Esophagus (tissue), 2 donors: ENCODE measurements around the gene SHE. TPM values are rescaled to one million over a fixed set of nuclear protein-coding genes. Genes with fewer than 3 reads are reported as not detected.

ENCODE experiments used
- H3K27ac ChIP-seq, 2 donors: one replicate each; pipeline ENCODE4 v1.5.1; 2013; ENCODE audit warnings: low read depth in 2 of 2, mild to moderate bottlenecking in 2 of 2, inconsistent platforms in 1 of 2, low read length in 1 of 2, moderate library complexity in 1 of 2
- H3K27me3 ChIP-seq, 2 donors: one replicate each; pipeline ENCODE4 v1.6.1; 2013; ENCODE audit warnings: low read length in 2 of 2, control low read depth in 1 of 2, mild to moderate bottlenecking in 1 of 2; ENCODE audit not compliant: insufficient read depth in 2 of 2, control insufficient read depth in 1 of 2
- H3K36me3 ChIP-seq, 2 donors: one replicate each; pipeline ENCODE4 v1.6.1; 2013; ENCODE audit warnings: low read length in 1 of 2; ENCODE audit not compliant: control insufficient read depth in 2 of 2, insufficient read depth in 2 of 2
- H3K4me1 ChIP-seq, 2 donors: one replicate each; pipeline ENCODE4 v1.6.1; 2013; ENCODE audit warnings: low read length in 1 of 2; ENCODE audit not compliant: control insufficient read depth in 2 of 2, insufficient read depth in 2 of 2
- H3K4me3 ChIP-seq, 2 donors: one replicate each; pipeline ENCODE4 v1.5.1; 2013; ENCODE audit warnings: low read length in 2 of 2, mild to moderate bottlenecking in 2 of 2, low read depth in 1 of 2, moderate library complexity in 1 of 2
- H3K9me3 ChIP-seq, 2 donors: one replicate each; pipeline ENCODE4 v1.6.1; 2013; ENCODE audit warnings: mild to moderate bottlenecking in 2 of 2, low read depth in 1 of 2, low read length in 1 of 2, moderate library complexity in 1 of 2; ENCODE audit not compliant: control insufficient read depth in 2 of 2, insufficient read depth in 1 of 2
- WGBS, 2 donors: extraction: QIAGEN DNeasy Blood & Tissue Kit; methylation state at CpG; one replicate each; pipeline ENCODE4 v1.1.7; 2013; 5-methylcytosine and 5-hydroxymethylcytosine counted together
- polyA plus RNA-seq, 2 donors: library from polyadenylated mRNA; stranded (reverse); fragments of 200-250 nt; gene quantifications; one replicate each; pipeline ENCODE4 v1.2.3, GENCODE V29; 2013
- donor health status: healthy with polysubstance abuse.
- donor health status: Bipolar disorder and iron deficiency.

The SHE gene
- polyA plus RNA-seq, 2 donors: 1.5 to 2.1 TPM

GRCh38 chr1:154471304-154471703, 30.9 kb downstream of the SHE start:
- 78 to 95% methylated on average over 2 of the region's 2 CpGs for WGBS, 2 donors
- no peak overlapping the region for H3K27ac ChIP-seq
- H3K27me3 ChIP-seq: no peaks in the 10 kb centered on the region
- H3K4me3 ChIP-seq: no peak overlapping the region
- no peaks in the 10 kb centered on the region for H3K9me3 ChIP-seq
- H3K4me1 ChIP-seq: no peaks in the 10 kb centered on the region
- H3K36me3 ChIP-seq: peaks cover 0 to 2% of the 10 kb centered on the region in 2 donors

GRCh38 chr1:154469844-154470560, 32.2 kb downstream of the SHE start:
- 88% methylated on average over 10 of the region's 10 CpGs for WGBS, 2 donors
- Histone ChIP-seq H3K27me3 (no peaks in the 10 kb centered on the region), H3K9me3 (no peaks in the 10 kb centered on the region), H3K27ac (no peak overlapping the region), H3K4me3 (no peak overlapping the region), H3K4me1 (no peaks in the 10 kb centered on the region), H3K36me3 (peaks cover 0 to 5% of the 10 kb centered on the region in 2 donors)

- H3K4me3 ChIP-seq: no peak overlapping the region
- WGBS, 2 donors: 73 to 76% methylated on average over 12 of the region's 12 CpGs
- H3K27ac ChIP-seq: no peak overlapping the region
These were observed 33.5 kb downstream of the SHE start for GRCh38 chr1:154468535-154469250.

GRCh38 chr1:154467434-154468102, 34.6 kb downstream of the SHE start:
- H3K4me1 ChIP-seq: no peaks in the 10 kb centered on the region
- WGBS, 2 donors: 88% methylated on average over 11 of the region's 11 CpGs
- H3K27ac ChIP-seq: no peak overlapping the region

More at GRCh38 chr1:154468535-154469250, 33.5 kb downstream of the SHE start:
- peaks cover 0 to 7% of the 10 kb centered on the region in 2 donors for H3K36me3 ChIP-seq
- no peaks in the 10 kb centered on the region for H3K4me1 ChIP-seq
- H3K27me3 ChIP-seq: no peaks in the 10 kb centered on the region
- no peaks in the 10 kb centered on the region for H3K9me3 ChIP-seq

GRCh38 chr1:154466921-154467417, 35.2 kb downstream of the SHE start:
- H3K9me3 ChIP-seq: no peaks in the 10 kb centered on the region
- no peaks in the 10 kb centered on the region for H3K27me3 ChIP-seq
- WGBS, 2 donors: 57 to 61% methylated on average over 8 of the region's 8 CpGs
- peaks cover 0 to 7% of the 10 kb centered on the region in 2 donors for H3K36me3 ChIP-seq
- no peaks in the 10 kb centered on the region for H3K4me1 ChIP-seq
- H3K27ac ChIP-seq: no peak overlapping the region
- H3K4me3 ChIP-seq: no peak overlapping the region

More at GRCh38 chr1:154467434-154468102, 34.6 kb downstream of the SHE start:
- no peak overlapping the region for H3K4me3 ChIP-seq
- H3K27me3 ChIP-seq: no peaks in the 10 kb centered on the region
- H3K9me3 ChIP-seq: no peaks in the 10 kb centered on the region
- peaks cover 0 to 7% of the 10 kb centered on the region in 2 donors for H3K36me3 ChIP-seq

GRCh38 chr1:154466206-154466605, 36.0 kb downstream of the SHE start:
- peak overlapping the region in 1 of 2 donors; percentile 11 for H3K27ac ChIP-seq
- H3K27me3 ChIP-seq: no peaks in the 10 kb centered on the region
- no peak overlapping the region for H3K4me3 ChIP-seq
- H3K9me3 ChIP-seq: no peaks in the 10 kb centered on the region
- 62 to 65% methylated on average over 3 of the region's 3 CpGs for WGBS, 2 donors
- peaks cover 0 to 7% of the 10 kb centered on the region in 2 donors for H3K36me3 ChIP-seq
- no peaks in the 10 kb centered on the region for H3K4me1 ChIP-seq

GRCh38 chr1:154465621-154466195, 36.5 kb downstream of the SHE start:
- peak overlapping the region in 1 of 2 donors; percentile 33 for H3K27ac ChIP-seq
- 81 to 82% methylated on average over 8 of the region's 8 CpGs for WGBS, 2 donors

GRCh38 chr1:154463512-154463990, 38.7 kb downstream of the SHE start:
- no peak overlapping the region for H3K4me3 ChIP-seq
- WGBS, 2 donors: 50 to 68% methylated on average over 4 of the region's 4 CpGs
- H3K27me3 ChIP-seq: no peaks in the 10 kb centered on the region
- H3K36me3 ChIP-seq: peaks cover 0 to 7% of the 10 kb centered on the region in 2 donors
- H3K9me3 ChIP-seq: no peaks in the 10 kb centered on the region
- H3K27ac ChIP-seq: peak overlapping the region; percentile 62 to 78
- no peaks in the 10 kb centered on the region for H3K4me1 ChIP-seq

More at GRCh38 chr1:154465621-154466195, 36.5 kb downstream of the SHE start:
- Histone ChIP-seq H3K9me3 (no peaks in the 10 kb centered on the region), H3K27me3 (no peaks in the 10 kb centered on the region), H3K4me3 (no peak overlapping the region), H3K36me3 (peaks cover 0 to 7% of the 10 kb centered on the region in 2 donors), H3K4me1 (no peaks in the 10 kb centered on the region)

- H3K4me3 ChIP-seq: no peak overlapping the region
- no peaks in the 10 kb centered on the region for H3K4me1 ChIP-seq
- H3K36me3 ChIP-seq: peaks cover 0 to 9% of the 10 kb centered on the region in 2 donors
- 70 to 78% methylated on average over 15 of the region's 15 CpGs for WGBS, 2 donors
- no peaks in the 10 kb centered on the region for H3K9me3 ChIP-seq
- no peaks in the 10 kb centered on the region for H3K27me3 ChIP-seq
- peak overlapping the region in 1 of 2 donors; percentile 4 for H3K27ac ChIP-seq
These were observed 41.4 kb downstream of the SHE start for GRCh38 chr1:154460695-154461260.
